NOMO-1 (cell line): ENCODE data around the gene HAUS3.
A peak's percentile ranks its signal among the peaks of the same experiment; 100 is the strongest.

Experiments used
- DNase-seq, 2 experiments: peaks; one replicate each; lab custom pipeline; 2025; ENCODE audit not compliant: unreplicated experiment in 2 of 2; lab: John Stamatoyannopoulos, UW

The HAUS3 gene

GRCh38 chr4:2265113-2266110, 23.5 kb upstream of the HAUS3 start:
- DNase-seq, result no peak

GRCh38 chr4:2264481-2265041, 22.6 kb upstream of the HAUS3 start:
- DNase-seq, result no peak

GRCh38 chr4:2263926-2264321, 22.0 kb upstream of the HAUS3 start:
- no peak for DNase-seq

- DNase-seq, result no peak
Observed at GRCh38 chr4:2262944-2263250, 21.0 kb upstream of the HAUS3 start.

GRCh38 chr4:2262145-2262943, 20.4 kb upstream of the HAUS3 start:
- peak; percentile 99 for DNase-seq

GRCh38 chr4:2261853-2262144, 19.9 kb upstream of the HAUS3 start, which contains the start of gene MXD4:
Gene MXD4 (minus strand): TSS chr4:2262109. CDS start chr4:2261980, 129 bp downstream.
- DNase-seq, result no peak

- DNase-seq, result peak; percentile 48 to 57
Observed at GRCh38 chr4:2261110-2261852, 19.4 kb upstream of the HAUS3 start.

- no peak for DNase-seq
Observed at GRCh38 chr4:2260344-2261109, 18.6 kb upstream of the HAUS3 start.

- DNase-seq, result no peak
Observed at GRCh38 chr4:2259541-2260343, 17.8 kb upstream of the HAUS3 start.

- DNase-seq, result no peak
Observed at GRCh38 chr4:2259036-2259540, 17.2 kb upstream of the HAUS3 start.

GRCh38 chr4:2258091-2259035, 16.4 kb upstream of the HAUS3 start:
- no peak for DNase-seq

- DNase-seq, result no peak
Observed at GRCh38 chr4:2257361-2258081, 15.6 kb upstream of the HAUS3 start.

- DNase-seq, result no peak
Observed at GRCh38 chr4:2256781-2257191, 14.9 kb upstream of the HAUS3 start.

- DNase-seq, result no peak
Observed at GRCh38 chr4:2256156-2256731, 14.3 kb upstream of the HAUS3 start.

GRCh38 chr4:2255501-2256155, 13.7 kb upstream of the HAUS3 start:
- DNase-seq, result no peak

- no peak for DNase-seq
Observed at GRCh38 chr4:2254665-2255500, 13.0 kb upstream of the HAUS3 start.
